H9 (cell line): ENCODE results near the gene ESRP2. TPM values are rescaled to one million over a fixed set of nuclear protein-coding genes. Genes with fewer than 3 reads are reported as not detected.

Source experiments
- DNase-seq: peaks from one replicate; pipeline ENCODE4 v3.0.0-alpha.2; 2017
- H2AFZ ChIP-seq: one replicate; pipeline ENCODE4 v1.6.1; 2013; ENCODE audit warnings: mild to moderate bottlenecking, low read length, control low read depth, moderate library complexity
- H2AK5ac ChIP-seq: 2 replicates; pipeline ENCODE4 v1.6.1; 2013; ENCODE audit warnings: low read length, control low read depth, mixed read lengths; ENCODE audit not compliant: insufficient read length
- H2BK120ac ChIP-seq: one replicate; pipeline ENCODE4 v1.6.1; 2013; ENCODE audit warnings: low read depth, mild to moderate bottlenecking, low read length, control low read depth, inconsistent platforms; ENCODE audit not compliant: poor library complexity, severe bottlenecking
- H2BK12ac ChIP-seq: 2 replicates; pipeline ENCODE4 v1.6.1; 2013; ENCODE audit warnings: low read length, control low read depth, mixed read lengths, low read depth; ENCODE audit not compliant: insufficient read length
- H2BK15ac ChIP-seq: 2 replicates; pipeline ENCODE4 v1.6.1; 2013; ENCODE audit warnings: low read depth, low read length, control low read depth
- H2BK20ac ChIP-seq: one replicate; pipeline ENCODE4 v1.6.1; 2013; ENCODE audit warnings: low read depth, mild to moderate bottlenecking, low read length, control low read depth, inconsistent platforms; ENCODE audit not compliant: poor library complexity, severe bottlenecking
- H2BK5ac ChIP-seq: 2 replicates; pipeline ENCODE4 v1.6.1; 2013; ENCODE audit warnings: low read length, control low read depth, mixed read lengths; ENCODE audit not compliant: insufficient read length
- H3K14ac ChIP-seq: 2 replicates; pipeline ENCODE4 v1.6.1; 2013; ENCODE audit warnings: low read length, control low read depth; ENCODE audit not compliant: insufficient read depth
- H3K18ac ChIP-seq: 2 replicates; pipeline ENCODE4 v1.6.1; 2013; ENCODE audit warnings: low read depth, mild to moderate bottlenecking, mixed read lengths, low read length, control low read depth; ENCODE audit not compliant: insufficient read length
- H3K23ac ChIP-seq: 2 replicates; pipeline ENCODE4 v1.6.1; 2013; ENCODE audit warnings: low read length, control low read depth, mixed read lengths, low read depth; ENCODE audit not compliant: insufficient read length
- H3K23me2 ChIP-seq: 2 replicates; pipeline ENCODE4 v1.6.1; 2013; ENCODE audit warnings: low read depth, mild to moderate bottlenecking, mixed read lengths, low read length, control low read depth; ENCODE audit not compliant: insufficient read length, poor library complexity, severe bottlenecking
- H3K27ac ChIP-seq: 2 replicates; pipeline ENCODE4 v1.5.1; 2013; ENCODE audit warnings: low read length, control low read depth, mixed read lengths, low read depth; ENCODE audit not compliant: insufficient read length
- H3K27me3 ChIP-seq: 2 replicates; pipeline ENCODE4 v1.6.1; 2013; ENCODE audit warnings: low read length, control low read depth, inconsistent platforms; ENCODE audit not compliant: insufficient read depth
- H3K4ac ChIP-seq: 2 replicates; pipeline ENCODE4 v1.6.1; 2013; ENCODE audit warnings: low read depth, mild to moderate bottlenecking, control low read depth, inconsistent platforms, low read length, moderate library complexity
- H3K4me1 ChIP-seq: 2 replicates; pipeline ENCODE4 v1.6.1; 2013; ENCODE audit warnings: low read length, control low read depth, inconsistent platforms; ENCODE audit not compliant: insufficient read depth
- H3K4me2 ChIP-seq: 2 replicates; pipeline ENCODE4 v1.6.1; 2013; ENCODE audit warnings: low read length, control low read depth, mixed read lengths; ENCODE audit not compliant: insufficient read length, insufficient read depth
- H3K56ac ChIP-seq: 2 replicates; pipeline ENCODE4 v1.6.1; 2013; ENCODE audit warnings: low read depth, mild to moderate bottlenecking, mixed read lengths, low read length, control low read depth; ENCODE audit not compliant: insufficient read length
- H3K79me1 ChIP-seq: 2 replicates; pipeline ENCODE4 v1.6.1; 2013; ENCODE audit warnings: low read depth, mild to moderate bottlenecking, moderate library complexity, low read length, control low read depth, inconsistent platforms; ENCODE audit not compliant: insufficient read depth, poor library complexity, severe bottlenecking
- H3K79me2 ChIP-seq: 2 replicates; pipeline ENCODE4 v1.6.1; 2013; ENCODE audit warnings: low read length, control low read depth, inconsistent platforms; ENCODE audit not compliant: insufficient read depth
- H3K9ac ChIP-seq: 2 replicates; pipeline ENCODE4 v1.6.1; 2013; ENCODE audit warnings: low read length, control low read depth, mixed read lengths; ENCODE audit not compliant: insufficient read length; ENCODE audit errors: extremely low read depth
- H3K9me3 ChIP-seq: one replicate; pipeline ENCODE4 v1.6.1; 2013; ENCODE audit warnings: low read depth, low read length, inconsistent platforms; ENCODE audit not compliant: control insufficient read depth
- H3T11ph ChIP-seq: one replicate; pipeline ENCODE4 v1.6.1; 2013; ENCODE audit warnings: mild to moderate bottlenecking, low read length, control low read depth, inconsistent platforms
- H4K20me1 ChIP-seq: one replicate; pipeline ENCODE4 v1.6.1; 2013; ENCODE audit not compliant: control insufficient read depth, insufficient read length, insufficient read depth
- H4K5ac ChIP-seq: 2 replicates; pipeline ENCODE4 v1.6.1; 2013; ENCODE audit warnings: low read depth, mild to moderate bottlenecking, mixed read lengths, low read length, control low read depth; ENCODE audit not compliant: insufficient read length
- H4K8ac ChIP-seq: replicated peaks from 2 replicates; pipeline ENCODE4 v1.6.1; 2013; ENCODE audit warnings: low read length, control low read depth, mixed read lengths, low read depth; ENCODE audit not compliant: insufficient read length
- H4K91ac ChIP-seq: 2 replicates; pipeline ENCODE4 v1.6.1; 2013; ENCODE audit warnings: low read depth, mild to moderate bottlenecking, moderate library complexity, mixed read lengths, low read length, control low read depth; ENCODE audit not compliant: insufficient read length
- H3K27ac Mint-ChIP-seq, 3 experiments: 2 replicates in 2 of 3; 3 replicates in 1 of 3; pipeline ENCODE4 v1.8.0; 2020 to 2021; ENCODE audit warnings: mixed read lengths in 3 of 3, mild to moderate bottlenecking in 1 of 3, moderate library complexity in 1 of 3
- H3K27me3 Mint-ChIP-seq: 2 replicates; pipeline ENCODE4 v1.8.0; 2021; ENCODE audit warnings: low read depth, mild to moderate bottlenecking, moderate library complexity, mixed read lengths
- H3K36me3 Mint-ChIP-seq, 3 experiments: 2 replicates in 2 of 3; 3 replicates in 1 of 3; pipeline ENCODE4 v1.8.0; 2020 to 2021; ENCODE audit warnings: low read depth in 3 of 3, mixed read lengths in 3 of 3; ENCODE audit not compliant: insufficient read depth in 1 of 3
- H3K4me1 Mint-ChIP-seq, 2 experiments: 2 replicates each; pipeline ENCODE4 v1.8.0; 2020; ENCODE audit warnings: mixed read lengths in 2 of 2
- H3K4me3 Mint-ChIP-seq, 2 experiments: 2 replicates in 1 of 2; 3 replicates in 1 of 2; pipeline ENCODE4 v1.8.0; 2020 to 2021; ENCODE audit warnings: mild to moderate bottlenecking in 2 of 2, mixed read lengths in 2 of 2, moderate library complexity in 1 of 2
- H3K9me3 Mint-ChIP-seq, 2 experiments: 2 replicates in 1 of 2; 3 replicates in 1 of 2; pipeline ENCODE4 v1.8.0; 2020; ENCODE audit warnings: mild to moderate bottlenecking in 2 of 2, mixed read lengths in 2 of 2, moderate library complexity in 1 of 2
- CTCF ChIP-seq: fragments of 200-600 bp; sonication (generic); conservative IDR thresholded peaks from 3 replicates; pipeline ENCODE4 v1.8.0; 2021; ENCODE audit warnings: antibody characterized with exemption, mild to moderate bottlenecking
- WGBS: extraction: QIAGEN DNeasy Blood & Tissue Kit; methylation state at CpG from one replicate; pipeline ENCODE4 v1.1.7; 2013; ENCODE audit warnings: missing lambda C conversion rate, low lambda C conversion rate, mixed read lengths; ENCODE audit not compliant: insufficient read length; ENCODE audit errors: extremely low coverage; 5-methylcytosine and 5-hydroxymethylcytosine counted together
- total RNA-seq: library from RNA; stranded (reverse); gene quantifications from 2 replicates; pipeline ENCODE4 v1.2.1, GENCODE V29; 2021

Gene ESRP2
- total RNA-seq, 1 experiment from 2014 or later, result 59.5 TPM

GRCh38 chr16:68264128-68265077 is 28.5 kb upstream of the ESRP2 start, which contains the start of gene SLC7A6:
SLC7A6 (plus strand) TSS chr16:68264526; CDS start chr16:68274727, 10,201 bp downstream.
- Histone ChIP-seq H2BK20ac (no peak within 1 kb of the TSS), H3K79me2 (no peaks in the 10 kb centered on the region; the same call in 1 of the 2 replicates), H3K4me2 (peak within 1 kb of the TSS; percentile 84), H2BK12ac (no peak within 1 kb of the TSS), H2AFZ (no peak within 1 kb of the TSS), H3K14ac (peak within 1 kb of the TSS; percentile 82), H3T11ph (no peak within 1 kb of the TSS), H3K4ac (no peak within 1 kb of the TSS), H2BK5ac (no peak within 1 kb of the TSS), H3K9ac (peak within 1 kb of the TSS; percentile 41), H3K4me1 (peaks cover 6% of the 10 kb centered on the region; the same call in 1 of the 2 replicates), H2BK15ac (no peak within 1 kb of the TSS; the same call in 1 of the 2 replicates), H3K9me3 (no peaks in the 10 kb centered on the region), H3K18ac (peak within 1 kb of the TSS; percentile 70), H2AK5ac (no peak within 1 kb of the TSS), H3K23ac (no peak within 1 kb of the TSS), H2BK120ac (no peak within 1 kb of the TSS), H3K27ac (no peak within 1 kb of the TSS), H4K5ac (no peak within 1 kb of the TSS), H4K20me1 (no peaks in the 10 kb centered on the region), H3K56ac (no peak within 1 kb of the TSS), H4K91ac (no peak within 1 kb of the TSS), H3K27me3 (no peaks in the 10 kb centered on the region), H3K23me2 (peaks cover 8% of the 10 kb centered on the region), H3K79me1 (no peaks in the 10 kb centered on the region), H4K8ac (no peak within 1 kb of the TSS)
- Mint-ChIP-seq H3K9me3 (no peaks in the 10 kb centered on the region), H3K4me3 (peak within 1 kb of the TSS; percentile 87 to 99), H3K27me3 (peaks cover 12% of the 10 kb centered on the region), H3K27ac (peak within 1 kb of the TSS in 2 of 3 experiments; percentile 40 to 90; a peak in 3 of 7 replicates), H3K36me3 (peaks cover 0 to 4% (median 2%) of the 10 kb centered on the region in 3 experiments; a peak in 3 of 7 replicates), H3K4me1 (peaks cover 26 to 31% of the 10 kb centered on the region in 2 experiments)
- peak; percentile 87 for TF ChIP-seq CTCF
- peak; percentile 69 for DNase-seq
- WGBS, result no CpG with 5 or more reads among the region's 123 CpGs
